NCI-H526 treated with DMSO at 0.1 percent for 48 hours (cell line): ENCODE results near the gene EHHADH.
A peak's percentile ranks its signal among the peaks of the same experiment; 100 is the strongest.
"Not testable (repeated sequence)": the region's sequence is repeated elsewhere in the genome, so short reads cannot be mapped to it uniquely, and the experiment has no call there.

Source experiments
- DNase-seq: peaks from one replicate; lab custom pipeline; 2025; lab: John Stamatoyannopoulos, UW

EHHADH gene

GRCh38 chr3:185253645-185254410, at the start of gene EHHADH:
EHHADH (minus strand) TSS chr3:185254049; CDS start chr3:185254022, 27 bp downstream.
- peak; percentile 51 for DNase-seq

GRCh38 chr3:185299918-185300426, 46.1 kb upstream of the EHHADH start:
- DNase-seq, result not testable (repeated sequence)

GRCh38 chr3:185297867-185298266, 44.0 kb upstream of the EHHADH start:
- no peak for DNase-seq

GRCh38 chr3:185292238-185292637, 38.4 kb upstream of the EHHADH start:
- no peak for DNase-seq

GRCh38 chr3:185290266-185290665, 36.4 kb upstream of the EHHADH start:
- DNase-seq, result no peak

- no peak for DNase-seq
These were observed 29.6 kb upstream of the EHHADH start for GRCh38 chr3:185283374-185283935.

- DNase-seq, result peak; percentile 91
These were observed 29.0 kb upstream of the EHHADH start for GRCh38 chr3:185282696-185283373.

- peak; percentile 86 for DNase-seq
These were observed 26.9 kb upstream of the EHHADH start for GRCh38 chr3:185280572-185281365.

- DNase-seq, result no peak
These were observed 25.8 kb upstream of the EHHADH start for GRCh38 chr3:185279587-185280138.

GRCh38 chr3:185276415-185276814, 22.6 kb upstream of the EHHADH start:
- DNase-seq, result no peak

GRCh38 chr3:185272033-185272432, 18.2 kb upstream of the EHHADH start:
- no peak for DNase-seq

- DNase-seq, result peak; percentile 97
These were observed 17.1 kb upstream of the EHHADH start for GRCh38 chr3:185270956-185271332.

GRCh38 chr3:185270262-185270955, 16.6 kb upstream of the EHHADH start:
- peak; percentile 91 for DNase-seq

- DNase-seq, result no peak
These were observed 14.5 kb upstream of the EHHADH start for GRCh38 chr3:185268194-185268962.

- no peak for DNase-seq
These were observed 13.3 kb upstream of the EHHADH start for GRCh38 chr3:185267193-185267592.

GRCh38 chr3:185264849-185265553, 11.2 kb upstream of the EHHADH start:
- no peak for DNase-seq

GRCh38 chr3:185263423-185263822, 9.6 kb upstream of the EHHADH start:
- DNase-seq, result no peak

GRCh38 chr3:185257334-185257733, 3.5 kb upstream of the EHHADH start:
- DNase-seq, result no peak

- no peak for DNase-seq
These were observed 950 bp upstream of the EHHADH start for GRCh38 chr3:185254799-185255198.

GRCh38 chr3:185253133-185253532, 716 bp downstream of the EHHADH start:
- not testable (repeated sequence) for DNase-seq
